ENCODE results near the gene CERS1.

DNA sequence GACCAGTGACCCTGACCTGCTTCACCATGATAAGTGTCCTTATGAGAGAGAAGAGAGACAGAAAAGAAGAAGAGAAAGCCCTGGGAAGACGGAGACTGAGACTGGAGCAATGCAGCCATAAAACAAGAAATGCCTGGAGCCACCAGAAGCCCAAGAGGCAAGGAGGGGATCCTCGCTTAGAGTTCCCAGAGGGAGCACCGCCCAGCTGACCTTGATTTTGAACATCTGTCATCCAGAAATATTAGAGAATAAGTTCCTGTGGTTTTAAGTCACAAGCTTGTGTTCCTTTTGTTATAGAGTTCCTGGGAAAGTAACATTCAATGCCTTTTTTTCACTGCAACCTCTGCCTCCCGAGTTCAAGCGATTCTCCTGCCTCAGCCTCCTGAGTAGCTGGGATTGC is 20.2 kb downstream of the CERS1 start:
- TF ChIP-seq, protein P1, sequence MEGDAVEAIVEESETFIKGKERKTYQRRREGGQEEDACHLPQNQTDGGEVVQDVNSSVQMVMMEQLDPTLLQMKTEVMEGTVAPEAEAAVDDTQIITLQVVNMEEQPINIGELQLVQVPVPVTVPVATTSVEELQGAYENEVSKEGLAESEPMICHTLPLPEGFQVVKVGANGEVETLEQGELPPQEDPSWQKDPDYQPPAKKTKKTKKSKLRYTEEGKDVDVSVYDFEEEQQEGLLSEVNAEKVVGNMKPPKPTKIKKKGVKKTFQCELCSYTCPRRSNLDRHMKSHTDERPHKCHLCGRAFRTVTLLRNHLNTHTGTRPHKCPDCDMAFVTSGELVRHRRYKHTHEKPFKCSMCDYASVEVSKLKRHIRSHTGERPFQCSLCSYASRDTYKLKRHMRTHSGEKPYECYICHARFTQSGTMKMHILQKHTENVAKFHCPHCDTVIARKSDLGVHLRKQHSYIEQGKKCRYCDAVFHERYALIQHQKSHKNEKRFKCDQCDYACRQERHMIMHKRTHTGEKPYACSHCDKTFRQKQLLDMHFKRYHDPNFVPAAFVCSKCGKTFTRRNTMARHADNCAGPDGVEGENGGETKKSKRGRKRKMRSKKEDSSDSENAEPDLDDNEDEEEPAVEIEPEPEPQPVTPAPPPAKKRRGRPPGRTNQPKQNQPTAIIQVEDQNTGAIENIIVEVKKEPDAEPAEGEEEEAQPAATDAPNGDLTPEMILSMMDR (tag by site-specific recombination; IDR thresholded peaks at IDR 0.05), result no peak
- TF ChIP-seq ZNF174 (tag by site-specific recombination; IDR thresholded peaks at IDR 0.05) (no peak), ZNF48 (tag by site-specific recombination; IDR thresholded peaks at IDR 0.05) (no peak), RBAK (tag by site-specific recombination; IDR thresholded peaks at IDR 0.05) (no peak), ZNF280D (tag by site-specific recombination; IDR thresholded peaks at IDR 0.05) (no peak), BCL11A (tag by site-specific recombination; IDR thresholded peaks at IDR 0.05; ENCODE audit: low read depth) (no peak), ZNF530 (tag by site-specific recombination; IDR thresholded peaks at IDR 0.05; ENCODE audit: low read depth) (no peak), MZF1 (tag by site-specific recombination; IDR thresholded peaks at IDR 0.05; ENCODE audit: borderline replicate concordance) (no peak), ATF2 (tag by site-specific recombination; IDR thresholded peaks at IDR 0.05; ENCODE audit: low read depth) (no peak), ZNF138 (tag by site-specific recombination; IDR thresholded peaks at IDR 0.05; ENCODE audit: borderline replicate concordance) (no peak), ZBTB11 (tag by site-specific recombination; conservative IDR thresholded peaks at IDR 0.05; ENCODE audit: low read depth) (no peak), ZNF274 (IDR thresholded peaks at IDR 0.05; ENCODE audit: low read length) (no peak), ZNF274 (tag by site-specific recombination; IDR thresholded peaks at IDR 0.05; ENCODE audit: borderline replicate concordance) (no peak)
- TF ChIP-seq, protein P2, sequence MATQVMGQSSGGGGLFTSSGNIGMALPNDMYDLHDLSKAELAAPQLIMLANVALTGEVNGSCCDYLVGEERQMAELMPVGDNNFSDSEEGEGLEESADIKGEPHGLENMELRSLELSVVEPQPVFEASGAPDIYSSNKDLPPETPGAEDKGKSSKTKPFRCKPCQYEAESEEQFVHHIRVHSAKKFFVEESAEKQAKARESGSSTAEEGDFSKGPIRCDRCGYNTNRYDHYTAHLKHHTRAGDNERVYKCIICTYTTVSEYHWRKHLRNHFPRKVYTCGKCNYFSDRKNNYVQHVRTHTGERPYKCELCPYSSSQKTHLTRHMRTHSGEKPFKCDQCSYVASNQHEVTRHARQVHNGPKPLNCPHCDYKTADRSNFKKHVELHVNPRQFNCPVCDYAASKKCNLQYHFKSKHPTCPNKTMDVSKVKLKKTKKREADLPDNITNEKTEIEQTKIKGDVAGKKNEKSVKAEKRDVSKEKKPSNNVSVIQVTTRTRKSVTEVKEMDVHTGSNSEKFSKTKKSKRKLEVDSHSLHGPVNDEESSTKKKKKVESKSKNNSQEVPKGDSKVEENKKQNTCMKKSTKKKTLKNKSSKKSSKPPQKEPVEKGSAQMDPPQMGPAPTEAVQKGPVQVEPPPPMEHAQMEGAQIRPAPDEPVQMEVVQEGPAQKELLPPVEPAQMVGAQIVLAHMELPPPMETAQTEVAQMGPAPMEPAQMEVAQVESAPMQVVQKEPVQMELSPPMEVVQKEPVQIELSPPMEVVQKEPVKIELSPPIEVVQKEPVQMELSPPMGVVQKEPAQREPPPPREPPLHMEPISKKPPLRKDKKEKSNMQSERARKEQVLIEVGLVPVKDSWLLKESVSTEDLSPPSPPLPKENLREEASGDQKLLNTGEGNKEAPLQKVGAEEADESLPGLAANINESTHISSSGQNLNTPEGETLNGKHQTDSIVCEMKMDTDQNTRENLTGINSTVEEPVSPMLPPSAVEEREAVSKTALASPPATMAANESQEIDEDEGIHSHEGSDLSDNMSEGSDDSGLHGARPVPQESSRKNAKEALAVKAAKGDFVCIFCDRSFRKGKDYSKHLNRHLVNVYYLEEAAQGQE (tag by site-specific recombination; IDR thresholded peaks at IDR 0.05), result no peak

Measured in HEK293 (cell line).